ENCODE measurements around the gene DNAJC9. TPM values are rescaled to one million over a fixed set of nuclear protein-coding genes. Genes with fewer than 3 reads are reported as not detected.

The DNAJC9 gene
- total and polyA plus RNA-seq, 2 of the 4 experiments (the other 2 are of a cell fraction): 20.0 to 28.7 TPM

DNA sequence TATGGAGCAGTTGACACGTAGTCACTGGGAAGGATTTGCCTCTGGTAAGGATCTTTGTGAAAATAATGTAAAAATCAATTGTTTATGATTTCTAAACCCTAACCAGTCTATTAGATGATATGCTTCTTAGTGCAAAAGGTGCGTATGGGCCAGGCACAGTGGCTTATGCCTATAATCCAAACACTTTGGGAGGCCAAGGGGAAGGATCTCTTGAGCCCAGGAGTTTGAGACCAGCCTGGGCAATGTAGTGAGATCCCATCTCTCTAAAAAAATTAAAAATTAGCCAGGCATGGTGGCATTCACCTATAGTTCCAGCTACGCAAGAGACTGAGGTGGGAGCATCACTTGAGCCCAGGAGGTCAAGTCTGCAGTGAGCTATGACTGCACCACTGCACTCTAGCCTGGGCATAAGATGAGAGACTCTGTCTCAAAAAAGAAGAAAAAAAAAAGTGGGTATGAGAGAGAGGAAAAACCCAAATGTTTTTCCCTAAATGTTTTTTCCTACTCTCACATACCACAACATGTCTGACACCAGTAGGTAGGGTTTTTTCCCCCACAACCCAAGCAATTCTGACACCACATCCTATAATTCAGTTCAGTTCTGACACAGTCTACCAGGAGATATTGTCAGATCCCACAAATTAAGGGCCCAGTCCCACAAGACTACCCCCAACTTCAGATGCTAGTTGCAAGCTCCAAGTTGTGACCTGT lies 36.5 kb downstream of the DNAJC9 start:
- Histone ChIP-seq H3K18ac (ENCODE audit: low read depth, low read length) (no peak overlapping the region), H3K4ac (ENCODE audit: low read depth, low read length) (no peak overlapping the region), H3K79me1 (ENCODE audit: low read depth in 1 of 2, low read length in 2 of 2) (no peaks in the 10 kb centered on the region; a peak in 2 of 4 replicates), H3K9me3 (ENCODE audit: control insufficient read depth, insufficient read depth, low read length) (no peaks in the 10 kb centered on the region; the same call in 1 of the 2 replicates), H3K27me3 (ENCODE audit: control insufficient read depth, insufficient read depth, low read length) (no peaks in the 10 kb centered on the region), H4K8ac (ENCODE audit: low read depth in 2 of 2, low read length in 2 of 2) (no peak overlapping the region), H2BK5ac (ENCODE audit: low read depth, low read length, poor library complexity, severe bottlenecking) (no peak overlapping the region), H2AK5ac (ENCODE audit: low read depth, low read length) (no peak overlapping the region), H2AFZ (replicated peaks; ENCODE audit: low read length, poor library complexity) (no peak overlapping the region), H2BK15ac (ENCODE audit: low read depth, low read length) (no peak overlapping the region), H3K4me2 (ENCODE audit: low read depth, low read length) (no peak overlapping the region), H3K36me3 (ENCODE audit: control insufficient read depth, insufficient read depth, low read length) (peaks cover 10% of the 10 kb centered on the region), H3K27ac (ENCODE audit: insufficient read depth, low read length) (no peak overlapping the region), H2AK9ac (replicated peaks; ENCODE audit: low read depth, low read length, poor library complexity) (no peak overlapping the region), H3K9ac (ENCODE audit: low read depth, low read length) (no peak overlapping the region), H3K56ac (ENCODE audit: extremely low read depth, insufficient read depth, low read length) (no peak overlapping the region), H2BK20ac (ENCODE audit: low read depth, low read length) (no peak overlapping the region), H4K91ac (ENCODE audit: insufficient read depth, low read depth, low read length) (no peak overlapping the region), H4K20me1 (ENCODE audit: insufficient read depth, low read length) (no peaks in the 10 kb centered on the region), H3K14ac (replicated peaks; ENCODE audit: low read depth, low read length) (no peak overlapping the region), H2BK120ac (ENCODE audit: low read depth, low read length) (no peak overlapping the region), H3K4me3 (ENCODE audit: insufficient read depth, low read depth, low read length) (no peak overlapping the region), H3K23ac (ENCODE audit: low read depth, low read length) (no peak overlapping the region), H3K4me1 (ENCODE audit: control insufficient read depth, insufficient read depth, low read length) (no peaks in the 10 kb centered on the region), H4K5ac (ENCODE audit: low read depth, low read length) (no peak overlapping the region), H3K9me1 (ENCODE audit: insufficient read depth, low read length) (no peaks in the 10 kb centered on the region)
- BruUV-seq (replicated peaks): no TSS peak
- DNase-seq (no peak), ATAC-seq (ENCODE audit: low read depth) (no peak)
- WGBS, 2 experiments (ENCODE audit: extremely low coverage in 2 of 2, insufficient read length in 1 of 2): no CpG with 5 or more reads among the region's 3 CpGs
- no peak for TF ChIP-seq POLR2A (IDR thresholded peaks at IDR 0.05; ENCODE audit: low read depth, low read length)
- no peak for TF ChIP-seq RCOR1 (IDR thresholded peaks at IDR 0.05; ENCODE audit: insufficient replicate concordance, low read length)
- TF ChIP-seq, protein P1, sequence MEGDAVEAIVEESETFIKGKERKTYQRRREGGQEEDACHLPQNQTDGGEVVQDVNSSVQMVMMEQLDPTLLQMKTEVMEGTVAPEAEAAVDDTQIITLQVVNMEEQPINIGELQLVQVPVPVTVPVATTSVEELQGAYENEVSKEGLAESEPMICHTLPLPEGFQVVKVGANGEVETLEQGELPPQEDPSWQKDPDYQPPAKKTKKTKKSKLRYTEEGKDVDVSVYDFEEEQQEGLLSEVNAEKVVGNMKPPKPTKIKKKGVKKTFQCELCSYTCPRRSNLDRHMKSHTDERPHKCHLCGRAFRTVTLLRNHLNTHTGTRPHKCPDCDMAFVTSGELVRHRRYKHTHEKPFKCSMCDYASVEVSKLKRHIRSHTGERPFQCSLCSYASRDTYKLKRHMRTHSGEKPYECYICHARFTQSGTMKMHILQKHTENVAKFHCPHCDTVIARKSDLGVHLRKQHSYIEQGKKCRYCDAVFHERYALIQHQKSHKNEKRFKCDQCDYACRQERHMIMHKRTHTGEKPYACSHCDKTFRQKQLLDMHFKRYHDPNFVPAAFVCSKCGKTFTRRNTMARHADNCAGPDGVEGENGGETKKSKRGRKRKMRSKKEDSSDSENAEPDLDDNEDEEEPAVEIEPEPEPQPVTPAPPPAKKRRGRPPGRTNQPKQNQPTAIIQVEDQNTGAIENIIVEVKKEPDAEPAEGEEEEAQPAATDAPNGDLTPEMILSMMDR (conservative IDR thresholded peaks at IDR 0.05; ENCODE audit: low read depth, low read length): no peak
- TF ChIP-seq NFE2L2 (IDR thresholded peaks at IDR 0.05; ENCODE audit: low read depth, low read length): no peak
- TF ChIP-seq SMC3 (IDR thresholded peaks at IDR 0.05; ENCODE audit: low read depth, low read length): no peak
- TF ChIP-seq RFX5 (IDR thresholded peaks at IDR 0.05; ENCODE audit: low read depth, low read length): no peak
- intact Hi-C loops (cut with micrococcal nuclease): no loop called here
- dilution Hi-C loops (cut with HindIII; ENCODE audit: low sequenced_read_pairs, unreplicated experiment): no loop called here
- in situ Hi-C loops (cut with MboI; ENCODE audit: low sequenced_read_pairs): no loop called here
- CTCF ChIA-PET: no interaction called here
- POLR2A ChIA-PET (ENCODE audit: unreplicated experiment): no interaction called here
